Ishikawa (cell line): ENCODE results near the gene DLL3.

ENCODE experiments used
- CEBPB ChIP-seq: IDR thresholded peaks from 2 replicates; pipeline ENCODE4 v1.6.1; 2012
- CREB1 ChIP-seq: IDR thresholded peaks from 2 replicates; pipeline ENCODE4 v1.6.1; 2012; ENCODE audit warnings: low read depth
- EP300 ChIP-seq: IDR thresholded peaks from 2 replicates; pipeline ENCODE4 v1.6.1; 2012; ENCODE audit warnings: borderline replicate concordance
- NFIC ChIP-seq: IDR thresholded peaks from 2 replicates; pipeline ENCODE4 v1.6.1; 2012
- REST ChIP-seq: IDR thresholded peaks from 2 replicates; pipeline ENCODE4 v1.6.1; 2012; ENCODE audit warnings: low read depth, mild to moderate bottlenecking
- TAF1 ChIP-seq: IDR thresholded peaks from 2 replicates; pipeline ENCODE4 v1.6.1; 2012; ENCODE audit warnings: low read depth, mild to moderate bottlenecking
- TEAD4 ChIP-seq: IDR thresholded peaks from 2 replicates; pipeline ENCODE4 v1.6.1; 2012
- YY1 ChIP-seq: IDR thresholded peaks from 2 replicates; pipeline ENCODE4 v1.6.1; 2012; ENCODE audit warnings: low read depth
- TF ChIP-seq, protein P1 (sequence below): IDR thresholded peaks from 2 replicates; pipeline ENCODE4 v1.6.1; 2012

- TF ChIP-seq TAF1 = no peak
- no peak for TF ChIP-seq EP300
- TF ChIP-seq CEBPB = no peak
- TF ChIP-seq, protein P1, sequence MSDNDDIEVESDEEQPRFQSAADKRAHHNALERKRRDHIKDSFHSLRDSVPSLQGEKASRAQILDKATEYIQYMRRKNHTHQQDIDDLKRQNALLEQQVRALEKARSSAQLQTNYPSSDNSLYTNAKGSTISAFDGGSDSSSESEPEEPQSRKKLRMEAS = no peak
- no peak for TF ChIP-seq TEAD4
- TF ChIP-seq REST = no peak
- TF ChIP-seq NFIC = no peak
- no peak for TF ChIP-seq YY1
- TF ChIP-seq CREB1 = no peak
These were observed 46.2 kb downstream of the DLL3 start for GRCh38 chr19:39544911-39545310.
